Stimulated activated effector memory CD8-positive, alpha-beta T cell treated with anti-CD3 and anti-CD28 coated beads, Interleukin-12 subunit alpha, Interleukin-12 subunit beta, amount 100 ng/mL, for 72 hours (primary cell): Measurements from ENCODE around the gene HAND2.

ENCODE experiments used
- ATAC-seq: fragments of 150-1000 bp; cut with Tn5 transposase; 2 replicates; pipeline ENCODE4 v1.10.0; 2021
- DNase-seq, 2 donors: peaks; one replicate each; pipeline ENCODE4 v3.0.0; 2021 to 2022; ENCODE audit warnings: low spot score in 2 of 2
- H3K27ac Mint-ChIP-seq: one replicate; pipeline ENCODE4 v1.8.0; 2022; ENCODE audit warnings: mild to moderate bottlenecking, mixed read lengths
- H3K36me3 Mint-ChIP-seq: one replicate; pipeline ENCODE4 v1.8.0; 2022; ENCODE audit warnings: mild to moderate bottlenecking, mixed read lengths
- H3K4me1 Mint-ChIP-seq: one replicate; pipeline ENCODE4 v1.8.0; 2022; ENCODE audit warnings: mixed read lengths
- H3K4me3 Mint-ChIP-seq: one replicate; pipeline ENCODE4 v1.8.0; 2022; ENCODE audit warnings: mild to moderate bottlenecking, mixed read lengths
- H3K9me3 Mint-ChIP-seq: one replicate; pipeline ENCODE4 v1.8.0; 2022; ENCODE audit warnings: mixed read lengths

HAND2 gene

GRCh38 chr4:173529477-173530325, at the start of gene HAND2:
HAND2 (minus strand) TSS chr4:173530229; CDS start chr4:173529289, 940 bp downstream.
- Mint-ChIP-seq H3K4me1 (peaks cover 15% of the 10 kb centered on the region), H3K4me3 (peak within 1 kb of the TSS; percentile 59), H3K27ac (no peak within 1 kb of the TSS), H3K36me3 (peaks cover 37% of the 10 kb centered on the region), H3K9me3 (peaks cover 3% of the 10 kb centered on the region)
- DNase-seq = no peak
- no peak for ATAC-seq

GRCh38 chr4:173578956-173579355, 48.9 kb upstream of the HAND2 start:
- H3K4me3 Mint-ChIP-seq = no peak overlapping the region
- no peak overlapping the region for H3K27ac Mint-ChIP-seq
- no peak for DNase-seq
- no peaks in the 10 kb centered on the region for H3K4me1 Mint-ChIP-seq
- H3K36me3 Mint-ChIP-seq = no peaks in the 10 kb centered on the region
- no peak for ATAC-seq
- H3K9me3 Mint-ChIP-seq = no peaks in the 10 kb centered on the region

- no peaks in the 10 kb centered on the region for H3K36me3 Mint-ChIP-seq
- no peak overlapping the region for H3K4me3 Mint-ChIP-seq
- H3K27ac Mint-ChIP-seq = no peak overlapping the region
- ATAC-seq (no peak), DNase-seq (no peak)
- no peaks in the 10 kb centered on the region for H3K4me1 Mint-ChIP-seq
- no peaks in the 10 kb centered on the region for H3K9me3 Mint-ChIP-seq
Measured at GRCh38 chr4:173577963-173578362, 47.9 kb upstream of the HAND2 start.

- H3K4me3 Mint-ChIP-seq = no peak overlapping the region
- ATAC-seq (no peak), DNase-seq (no peak)
- no peaks in the 10 kb centered on the region for H3K36me3 Mint-ChIP-seq
- no peaks in the 10 kb centered on the region for H3K4me1 Mint-ChIP-seq
- no peak overlapping the region for H3K27ac Mint-ChIP-seq
- H3K9me3 Mint-ChIP-seq = no peaks in the 10 kb centered on the region
Measured at GRCh38 chr4:173575482-173576152, 45.6 kb upstream of the HAND2 start.

GRCh38 chr4:173573725-173574124, 43.7 kb upstream of the HAND2 start:
- H3K27ac Mint-ChIP-seq = no peak overlapping the region
- no peaks in the 10 kb centered on the region for H3K36me3 Mint-ChIP-seq
- ATAC-seq = no peak
- H3K9me3 Mint-ChIP-seq = no peaks in the 10 kb centered on the region
- H3K4me3 Mint-ChIP-seq = no peak overlapping the region
- no peak for DNase-seq
- no peaks in the 10 kb centered on the region for H3K4me1 Mint-ChIP-seq

GRCh38 chr4:173573286-173573685, 43.3 kb upstream of the HAND2 start:
- Mint-ChIP-seq H3K36me3 (no peaks in the 10 kb centered on the region), H3K9me3 (no peaks in the 10 kb centered on the region), H3K4me1 (no peaks in the 10 kb centered on the region), H3K4me3 (no peak overlapping the region), H3K27ac (no peak overlapping the region)
- DNase-seq (no peak), ATAC-seq (no peak)

GRCh38 chr4:173572493-173573129, 42.6 kb upstream of the HAND2 start:
- ATAC-seq = no peak
- Mint-ChIP-seq H3K27ac (no peak overlapping the region), H3K4me1 (no peaks in the 10 kb centered on the region), H3K9me3 (no peaks in the 10 kb centered on the region), H3K4me3 (no peak overlapping the region), H3K36me3 (no peaks in the 10 kb centered on the region)
- no peak for DNase-seq

GRCh38 chr4:173571620-173572019, 41.6 kb upstream of the HAND2 start:
- ATAC-seq = no peak

GRCh38 chr4:173565281-173565680, 35.3 kb upstream of the HAND2 start:
- Mint-ChIP-seq H3K9me3 (no peaks in the 10 kb centered on the region), H3K4me3 (no peak overlapping the region), H3K4me1 (no peaks in the 10 kb centered on the region), H3K36me3 (no peaks in the 10 kb centered on the region), H3K27ac (no peak overlapping the region)
- ATAC-seq (no peak), DNase-seq (no peak)

More at GRCh38 chr4:173571620-173572019, 41.6 kb upstream of the HAND2 start:
- no peaks in the 10 kb centered on the region for H3K36me3 Mint-ChIP-seq
- H3K4me1 Mint-ChIP-seq = no peaks in the 10 kb centered on the region
- no peak overlapping the region for H3K27ac Mint-ChIP-seq
- no peaks in the 10 kb centered on the region for H3K9me3 Mint-ChIP-seq
- no peak overlapping the region for H3K4me3 Mint-ChIP-seq
- DNase-seq = no peak

- no peak for ATAC-seq
- no peaks in the 10 kb centered on the region for H3K36me3 Mint-ChIP-seq
- DNase-seq = no peak
- no peak overlapping the region for H3K4me3 Mint-ChIP-seq
- H3K4me1 Mint-ChIP-seq = no peaks in the 10 kb centered on the region
- H3K9me3 Mint-ChIP-seq = no peaks in the 10 kb centered on the region
- H3K27ac Mint-ChIP-seq = no peak overlapping the region
Measured at GRCh38 chr4:173564461-173564860, 34.4 kb upstream of the HAND2 start.

- Mint-ChIP-seq H3K4me3 (no peak overlapping the region), H3K9me3 (no peaks in the 10 kb centered on the region), H3K27ac (no peak overlapping the region), H3K4me1 (no peaks in the 10 kb centered on the region), H3K36me3 (no peaks in the 10 kb centered on the region)
- DNase-seq (no peak), ATAC-seq (no peak)
Measured at GRCh38 chr4:173560896-173561295, 30.9 kb upstream of the HAND2 start.

GRCh38 chr4:173556398-173557131, 26.5 kb upstream of the HAND2 start:
- H3K36me3 Mint-ChIP-seq = no peaks in the 10 kb centered on the region
- H3K9me3 Mint-ChIP-seq = peaks cover 2% of the 10 kb centered on the region
- ATAC-seq (peak; percentile 36), DNase-seq (no peak)
- H3K4me3 Mint-ChIP-seq = no peak overlapping the region
- no peaks in the 10 kb centered on the region for H3K4me1 Mint-ChIP-seq
- no peak overlapping the region for H3K27ac Mint-ChIP-seq

GRCh38 chr4:173547889-173548288, 17.9 kb upstream of the HAND2 start:
- Mint-ChIP-seq H3K27ac (no peak overlapping the region), H3K4me1 (no peaks in the 10 kb centered on the region), H3K4me3 (no peak overlapping the region), H3K9me3 (no peaks in the 10 kb centered on the region), H3K36me3 (no peaks in the 10 kb centered on the region)
- DNase-seq (no peak), ATAC-seq (no peak)

- H3K4me3 Mint-ChIP-seq = no peak overlapping the region
- DNase-seq (no peak), ATAC-seq (no peak)
- no peaks in the 10 kb centered on the region for H3K36me3 Mint-ChIP-seq
- H3K9me3 Mint-ChIP-seq = no peaks in the 10 kb centered on the region
- H3K27ac Mint-ChIP-seq = no peak overlapping the region
- H3K4me1 Mint-ChIP-seq = no peaks in the 10 kb centered on the region
Measured at GRCh38 chr4:173546776-173547175, 16.7 kb upstream of the HAND2 start.

- DNase-seq (no peak), ATAC-seq (no peak)
- H3K27ac Mint-ChIP-seq = no peak overlapping the region
- no peak overlapping the region for H3K4me3 Mint-ChIP-seq
- H3K9me3 Mint-ChIP-seq = no peaks in the 10 kb centered on the region
- no peaks in the 10 kb centered on the region for H3K36me3 Mint-ChIP-seq
- H3K4me1 Mint-ChIP-seq = no peaks in the 10 kb centered on the region
Measured at GRCh38 chr4:173545440-173545839, 15.4 kb upstream of the HAND2 start.
